Spleen (tissue), 11 donors: ENCODE data around the gene TMEM183A. TPM values are rescaled to one million over a fixed set of nuclear protein-coding genes. Genes with fewer than 3 reads are reported as not detected.
A peak's percentile ranks its signal among the peaks of the same experiment; 100 is the strongest.

ENCODE experiments used
- DNase-seq: peaks from one replicate; pipeline ENCODE4 v3.0.0-alpha.2; 2020
- H3K27ac ChIP-seq, 8 donors: fragments of 200-600 bp; sonication (generic) in 7 of 8; 1 replicate in 4 of 8; 2 replicates in 4 of 8; pipeline versions ENCODE4 v1.5.0 to v1.8.0; 2016 to 2021; ENCODE audit warnings: inconsistent platforms in 4 of 8, mild to moderate bottlenecking in 4 of 8, moderate library complexity in 1 of 8
- H3K27me3 ChIP-seq, 7 donors: fragments of 200-600 bp; sonication (generic) in 6 of 7; replicated peaks in 1 of 7; 1 replicate in 4 of 7; 2 replicates in 3 of 7; pipeline versions ENCODE4 v1.5.0 to v1.8.0; 2016 to 2021; ENCODE audit warnings: inconsistent platforms in 3 of 7, mild to moderate bottlenecking in 1 of 7
- H3K36me3 ChIP-seq, 6 donors: fragments of 200-600 bp; sonication (generic) in 5 of 6; 1 replicate in 4 of 6; 2 replicates in 2 of 6; pipeline versions ENCODE4 v1.5.0 to v1.8.0; 2016 to 2021; ENCODE audit warnings: inconsistent platforms in 2 of 6
- H3K4me1 ChIP-seq, 6 donors: fragments of 200-600 bp; sonication (generic) in 5 of 6; 1 replicate in 3 of 6; 2 replicates in 3 of 6; pipeline versions ENCODE4 v1.5.0 to v1.8.0; 2016 to 2021; ENCODE audit warnings: inconsistent platforms in 3 of 6
- H3K4me3 ChIP-seq, 8 donors: fragments of 200-600 bp; sonication (generic) in 7 of 8; 1 replicate in 4 of 8; 2 replicates in 4 of 8; pipeline versions ENCODE4 v1.5.0 to v1.8.0; 2016 to 2021; ENCODE audit warnings: inconsistent platforms in 4 of 8, mild to moderate bottlenecking in 4 of 8, moderate library complexity in 2 of 8
- H3K9me3 ChIP-seq, 8 donors: fragments of 200-600 bp; sonication (generic) in 7 of 8; 1 replicate in 4 of 8; 2 replicates in 4 of 8; pipeline versions ENCODE4 v1.5.0 to v1.8.0; 2016 to 2021; ENCODE audit warnings: inconsistent platforms in 4 of 8
- CTCF ChIP-seq, 11 experiments: fragments of 200-600 bp in 7 of 11; fragments of 450-650 bp in 4 of 11; sonication (generic) in 4 of 11; IDR thresholded peaks in 8 of 11; conservative IDR thresholded peaks in 3 of 11; 1 replicate in 7 of 11; 2 replicates in 4 of 11; pipeline versions ENCODE4 v1.4.0 to v1.8.0; 2016 to 2021; ENCODE audit warnings: antibody characterized with exemption in 11 of 11, inconsistent platforms in 4 of 11, mild to moderate bottlenecking in 1 of 11
- POLR2A ChIP-seq, 3 donors: fragments of 450-650 bp; IDR thresholded peaks; one replicate each; pipeline ENCODE4 v1.5.1; 2017; ENCODE audit warnings: antibody characterized with exemption in 3 of 3, mild to moderate bottlenecking in 1 of 3
- POLR2AphosphoS5 ChIP-seq, 3 donors: sonication (generic); formaldehyde crosslinking; IDR thresholded peaks; one replicate each; pipeline ENCODE4 v1.5.1; 2017; ENCODE audit warnings: antibody characterized with exemption in 3 of 3
- whole genome bisulfite sequencing, 5 donors: extraction: QIAGEN DNeasy Blood & Tissue Kit in 3 of 5; methylation state at CpG; one replicate each; pipeline versions ENCODE4 v1.1.5 to v1.1.7; 2013 to 2018; 5-methylcytosine and 5-hydroxymethylcytosine counted together
- intact Hi-C: fragments of 100-400 bp; cut with DNase I; formaldehyde crosslinking; loops from one replicate; pipeline ENCODE4 v1.15.0; 2023; ENCODE audit warnings: low total_unique reads
- polyA plus RNA-seq, 3 donors: library from polyadenylated mRNA; stranded (reverse); fragments of 200-250 nt; gene quantifications; one replicate each; pipeline ENCODE4 v1.2.1, GENCODE V29; 2013
- total RNA-seq, 7 donors: library from RNA; depleted of rRNA in 3 of 7; stranded (reverse); fragments of >200 nt in 3 of 7; fragmentation: NEBNext Ultra II Directional in 4 of 7; extraction: Animal tissue kit (Norgen Biotek cat#: 25700) in 4 of 7; gene quantifications; one replicate each; pipeline versions ENCODE4 v1.1.0 to v1.2.1, GENCODE V29; 2016 to 2021
- donor health status: healthy with polysubstance abuse.
- donor health status: DM: no; HTN: no; CAD: no; lungs with moderate emphysema.
- donor health status: DM: no; HTN: no; CAD: no.
- donor health status: Bipolar disorder and iron deficiency.
- donor health status: healthy.
- donor health status: DM: no; HTN: no; CAD: no.
- donor health status: DM: yes; HTN: yes; CAD: no.

TMEM183A gene
- total and polyA plus RNA-seq, 10 donors = 30.3 to 61.9 (median 52.4) TPM

- Histone ChIP-seq H3K27ac (no peak overlapping the region), H3K4me3 (no peak overlapping the region), H3K27me3 (peaks cover 0 to 26% (median 0%) of the 10 kb centered on the region in 7 donors), H3K4me1 (peaks cover 0 to 31% (median 15%) of the 10 kb centered on the region in 6 donors), H3K9me3 (no peaks in the 10 kb centered on the region), H3K36me3 (no peaks in the 10 kb centered on the region)
- TF ChIP-seq POLR2A (IDR thresholded peaks at IDR 0.05) = no peak
- no peak for TF ChIP-seq CTCF (IDR thresholded peaks at IDR 0.05 in 8 of 11, conservative IDR thresholded peaks at IDR 0.05 in 3 of 11)
- no peak for TF ChIP-seq POLR2AphosphoS5 (IDR thresholded peaks at IDR 0.05)
- intact Hi-C loops = no loop called here
- WGBS, 5 donors = 52 to 60% (median 56%) methylated on average over 1 to 2 of the region's 2 CpGs
- no peak for DNase-seq
Measured at GRCh38 chr1:203036537-203036936, 29.4 kb downstream of the TMEM183A start.

GRCh38 chr1:203037509-203038190, 30.5 kb downstream of the TMEM183A start:
- no peaks in the 10 kb centered on the region for H3K36me3 ChIP-seq
- H3K4me3 ChIP-seq = no peak overlapping the region
- intact Hi-C loops = no loop called here
- DNase-seq = no peak
- 52 to 87% (median 69%) methylated on average over 10 of the region's 10 CpGs for WGBS, 5 donors
- H3K4me1 ChIP-seq = peaks cover 0 to 31% (median 15%) of the 10 kb centered on the region in 6 donors
- H3K27me3 ChIP-seq = peaks cover 0 to 26% (median 0%) of the 10 kb centered on the region in 7 donors
- H3K9me3 ChIP-seq = no peaks in the 10 kb centered on the region
- H3K27ac ChIP-seq = no peak overlapping the region
- TF ChIP-seq POLR2A (IDR thresholded peaks at IDR 0.05) (no peak), POLR2AphosphoS5 (IDR thresholded peaks at IDR 0.05) (no peak), CTCF (IDR thresholded peaks at IDR 0.05 in 8 of 11, conservative IDR thresholded peaks at IDR 0.05 in 3 of 11) (no peak)

DNA sequence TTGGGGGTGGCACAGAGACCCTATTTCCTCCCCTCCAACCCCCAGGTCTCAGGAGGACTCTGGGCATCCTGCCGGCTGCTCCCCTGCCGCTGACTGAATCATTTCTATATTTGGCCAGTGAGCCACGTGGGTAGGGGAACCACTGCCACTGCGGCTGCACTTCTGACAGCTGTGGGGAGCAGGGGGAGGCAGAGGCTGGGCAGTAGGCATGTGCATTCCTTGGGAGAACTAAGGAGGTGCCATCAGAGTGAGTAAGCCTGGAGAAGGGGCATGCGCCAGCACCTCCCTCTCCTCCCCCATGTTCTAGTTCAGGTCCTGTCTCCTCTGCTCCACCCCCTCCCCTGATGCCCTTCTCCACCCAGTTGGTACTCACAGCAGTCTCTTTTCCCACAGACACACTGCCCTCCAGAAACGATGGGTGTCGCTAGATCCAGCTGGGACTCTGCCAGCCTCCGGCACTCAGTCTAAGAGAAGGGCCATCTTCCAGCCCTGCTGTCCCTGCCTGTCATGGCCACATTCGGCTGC, 31.1 kb downstream of the TMEM183A start:
- intact Hi-C loops = no loop called here
- 31 to 44% (median 37%) methylated on average over 9 of the region's 9 CpGs for WGBS, 5 donors
- Histone ChIP-seq H3K27me3 (peaks cover 0 to 26% (median 0%) of the 10 kb centered on the region in 7 donors), H3K9me3 (no peaks in the 10 kb centered on the region), H3K4me1 (peaks cover 0 to 31% (median 15%) of the 10 kb centered on the region in 6 donors), H3K36me3 (no peaks in the 10 kb centered on the region), H3K27ac (no peak overlapping the region), H3K4me3 (no peak overlapping the region)
- no peak for DNase-seq
- TF ChIP-seq CTCF (IDR thresholded peaks at IDR 0.05 in 8 of 11, conservative IDR thresholded peaks at IDR 0.05 in 3 of 11) (no peak), POLR2A (IDR thresholded peaks at IDR 0.05) (no peak), POLR2AphosphoS5 (IDR thresholded peaks at IDR 0.05) (no peak)

GRCh38 chr1:203038891-203039608, 31.9 kb downstream of the TMEM183A start:
- H3K4me1 ChIP-seq = peaks cover 0 to 31% (median 15%) of the 10 kb centered on the region in 6 donors
- no peaks in the 10 kb centered on the region for H3K36me3 ChIP-seq
- WGBS, 5 donors = 56 to 63% (median 57%) methylated on average over 21 to 22 of the region's 22 CpGs
- DNase-seq = peak; percentile 88
- intact Hi-C loops = no loop called here
- TF ChIP-seq POLR2A (IDR thresholded peaks at IDR 0.05) = no peak
- TF ChIP-seq CTCF (IDR thresholded peaks at IDR 0.05 in 8 of 11, conservative IDR thresholded peaks at IDR 0.05 in 3 of 11) = peak; percentile 77 to 94 (median 86)
- no peak for TF ChIP-seq POLR2AphosphoS5 (IDR thresholded peaks at IDR 0.05)
- no peaks in the 10 kb centered on the region for H3K9me3 ChIP-seq
- no peak overlapping the region for H3K27ac ChIP-seq
- H3K4me3 ChIP-seq = no peak overlapping the region
- peaks cover 0 to 26% (median 0%) of the 10 kb centered on the region in 7 donors for H3K27me3 ChIP-seq
